GM19193 (cell line): ENCODE data around the gene ALDH1A2.

Experiments used
- POLR2A ChIP-seq: IDR thresholded peaks from 4 replicates; pipeline ENCODE4 v1.6.1; 2011; ENCODE audit not compliant: insufficient read depth, insufficient read length; ENCODE audit errors: extremely low read depth

Gene ALDH1A2

GRCh38 chr15:58078591-58078990, 13.1 kb upstream of the ALDH1A2 start:
- no peak for TF ChIP-seq POLR2A

- TF ChIP-seq POLR2A: no peak
Observed at GRCh38 chr15:58077427-58077826, 11.9 kb upstream of the ALDH1A2 start.

DNA sequence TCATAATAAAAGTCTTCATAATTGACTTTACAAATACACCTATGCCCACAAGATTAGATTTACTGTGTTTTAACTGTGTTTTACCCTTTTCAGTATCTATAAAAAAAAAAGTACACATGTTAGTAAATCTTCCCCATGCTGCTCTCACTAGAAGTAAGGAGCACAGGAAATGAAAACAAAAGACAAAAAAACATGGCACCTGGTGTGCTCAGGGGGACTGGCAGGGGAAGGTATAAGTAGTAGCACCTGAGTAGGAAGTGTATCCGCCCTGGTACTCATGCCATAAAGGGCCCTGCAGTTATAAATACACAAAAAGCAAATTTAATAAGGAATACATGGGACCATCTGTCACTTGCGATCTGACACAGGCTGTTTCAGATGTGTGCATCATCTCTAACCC, 8.9 kb upstream of the ALDH1A2 start:
- TF ChIP-seq POLR2A: no peak

- TF ChIP-seq POLR2A: no peak
Observed at GRCh38 chr15:58070801-58071418, 5.4 kb upstream of the ALDH1A2 start.

- no peak for TF ChIP-seq POLR2A
Observed at GRCh38 chr15:58069008-58069407, 3.5 kb upstream of the ALDH1A2 start.

DNA sequence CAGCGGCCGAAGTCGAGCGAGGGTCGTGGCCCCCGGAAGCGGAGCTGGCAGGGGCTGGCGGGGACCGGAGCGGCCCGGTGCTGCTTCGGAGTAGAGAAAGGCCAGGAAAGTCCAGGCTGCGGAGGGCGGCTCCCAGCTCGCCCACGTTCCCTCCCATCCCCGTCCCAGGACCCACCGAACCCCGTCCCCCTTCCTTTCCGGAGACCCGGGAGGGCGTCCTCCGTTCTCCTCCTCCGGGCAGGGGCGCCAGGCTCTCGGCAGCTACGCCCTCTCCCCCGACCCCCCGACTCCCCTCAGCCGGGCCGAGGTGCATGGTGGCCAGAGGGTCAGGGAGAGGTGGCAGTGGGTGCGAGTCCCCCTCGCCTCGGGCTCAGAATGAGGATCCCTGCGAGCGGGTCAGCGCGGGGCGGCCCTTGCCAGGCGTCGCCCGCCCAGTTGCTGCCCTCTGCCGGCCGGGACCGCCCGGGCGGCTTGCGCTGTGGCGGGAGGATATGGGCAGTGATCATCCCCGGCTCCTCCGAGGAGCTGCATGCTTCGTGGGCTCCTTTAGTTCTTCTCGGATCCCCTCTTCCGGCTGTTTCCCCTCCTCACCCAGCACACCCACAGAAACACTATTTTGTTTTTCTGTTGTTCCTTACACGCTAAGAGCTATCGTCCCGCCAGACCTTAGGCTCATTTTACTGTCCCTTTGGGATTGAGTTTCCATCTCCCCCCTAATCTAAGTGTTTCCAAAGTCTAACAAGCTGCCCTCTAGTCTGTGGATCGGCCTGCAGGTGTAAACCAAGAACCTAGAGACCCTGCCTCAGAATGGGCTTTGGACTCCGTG, 744 bp upstream of the ALDH1A2 start:
- TF ChIP-seq POLR2A: no peak

GRCh38 chr15:58064980-58065444, 499 bp downstream of the ALDH1A2 start:
- no peak for TF ChIP-seq POLR2A

- TF ChIP-seq POLR2A: no peak
Observed at GRCh38 chr15:58064082-58064979, 1.2 kb downstream of the ALDH1A2 start.

DNA sequence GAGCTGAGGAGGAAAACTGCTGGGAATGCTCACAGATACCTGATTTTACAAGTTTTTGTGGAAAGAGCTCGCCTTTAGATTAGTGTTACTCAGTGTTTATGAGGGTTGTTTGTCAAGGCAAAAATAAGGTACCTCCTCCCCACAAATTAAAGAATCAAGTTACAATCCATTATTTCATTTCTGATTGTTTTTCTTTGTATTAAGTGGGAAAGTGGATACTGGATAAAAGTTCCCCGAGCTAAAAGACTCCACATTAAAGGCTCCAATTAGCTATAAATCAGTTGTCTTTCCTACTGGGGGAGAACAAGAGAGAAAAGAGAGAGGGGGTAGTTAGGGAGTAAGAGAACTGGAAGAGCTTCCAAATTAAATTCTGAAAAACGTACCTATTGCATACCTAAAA, 1.9 kb downstream of the ALDH1A2 start:
- no peak for TF ChIP-seq POLR2A

GRCh38 chr15:58062983-58063382, 2.5 kb downstream of the ALDH1A2 start:
- no peak for TF ChIP-seq POLR2A

- no peak for TF ChIP-seq POLR2A
Observed at GRCh38 chr15:58062175-58062574, 3.3 kb downstream of the ALDH1A2 start.

DNA sequence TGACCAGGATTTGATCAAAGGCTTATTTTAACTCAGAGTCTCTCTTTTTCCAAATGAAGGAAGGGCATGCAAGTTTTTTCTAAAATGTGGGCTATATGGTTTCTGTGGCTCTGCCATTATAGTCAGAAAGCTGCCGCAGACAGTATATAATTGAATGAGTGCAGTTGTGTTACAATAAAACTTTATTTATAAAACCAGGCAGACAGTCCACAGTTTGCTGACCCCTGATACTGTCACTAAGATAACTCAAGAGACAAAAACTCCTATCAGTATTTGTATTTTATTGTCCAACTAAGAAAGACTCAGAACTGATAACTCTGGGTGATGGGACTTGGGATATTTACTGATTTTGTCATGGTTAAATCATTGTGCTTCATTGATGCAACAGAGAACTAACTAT, 4.9 kb downstream of the ALDH1A2 start:
- TF ChIP-seq POLR2A: no peak

DNA sequence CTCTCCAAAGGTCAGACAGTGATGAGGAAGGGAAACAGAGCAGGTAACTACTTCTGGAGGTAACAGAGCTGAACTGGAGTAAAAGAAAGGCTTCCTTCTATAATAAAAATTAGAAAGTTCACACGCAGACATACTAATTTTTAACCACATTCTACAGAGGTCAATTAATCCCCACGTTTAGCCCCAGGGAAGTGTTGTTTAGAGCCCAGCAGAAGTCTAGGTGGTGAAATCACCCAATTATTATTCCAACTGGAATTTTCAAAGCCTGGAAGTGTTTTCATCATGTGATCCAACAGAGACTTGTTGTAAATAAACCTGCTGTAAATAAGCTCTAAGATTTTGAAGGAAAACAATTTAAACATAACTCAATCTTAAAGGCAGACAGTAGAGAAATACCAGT, 6.8 kb downstream of the ALDH1A2 start:
- TF ChIP-seq POLR2A: no peak

DNA sequence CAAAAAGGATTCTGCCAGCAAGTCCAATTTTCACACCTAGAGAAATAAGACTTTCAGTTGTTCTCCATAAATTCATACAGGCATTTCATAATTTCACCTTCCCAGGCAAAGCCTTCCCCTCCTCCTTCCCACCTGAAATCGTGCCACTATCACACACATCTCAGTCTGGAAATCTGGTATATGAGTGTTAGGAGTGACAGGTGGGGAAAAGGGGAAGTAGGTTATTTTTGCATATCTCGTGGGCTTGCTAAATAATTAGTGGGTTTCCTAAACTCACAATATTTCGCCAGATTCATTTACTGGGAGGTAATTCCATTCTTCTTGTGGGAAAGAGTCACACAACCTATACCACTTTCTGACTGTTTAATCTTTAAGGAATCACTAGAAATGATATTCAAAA, 7.4 kb downstream of the ALDH1A2 start:
- no peak for TF ChIP-seq POLR2A

DNA sequence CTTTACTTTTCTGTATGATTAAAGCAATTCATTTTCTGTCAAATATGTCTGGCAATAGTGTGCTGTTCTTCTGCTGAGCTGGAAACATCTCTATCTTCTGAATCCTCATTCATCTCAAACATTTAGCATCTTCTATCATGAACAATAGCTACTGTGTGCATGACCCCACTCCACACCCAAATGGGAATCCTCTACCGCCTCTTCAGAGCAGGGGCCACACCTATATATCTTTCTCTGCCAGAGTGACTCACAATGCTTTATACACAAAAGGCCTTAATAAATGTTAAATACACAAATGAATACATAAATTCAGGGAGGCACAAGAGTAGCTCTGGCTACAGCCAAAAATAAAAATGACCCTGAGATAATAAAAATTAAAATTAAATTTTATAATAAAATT, 8.0 kb downstream of the ALDH1A2 start:
- TF ChIP-seq POLR2A: no peak

GRCh38 chr15:58056015-58056414, 9.5 kb downstream of the ALDH1A2 start:
- TF ChIP-seq POLR2A: no peak
